Activated CD8-positive, alpha-beta memory T cell treated with anti-CD3 and anti-CD28 coated beads, Interleukin-2, amount 50 U/mL, for 1 hour (primary cell): ENCODE measurements around the gene ATRN.
"Not testable (repeated sequence)": the region's sequence is repeated elsewhere in the genome, so short reads cannot be mapped to it uniquely, and the experiment has no call there.

Experiments
- DNase-seq: peaks from one replicate; pipeline ENCODE4 v3.0.0-alpha.2; 2020; ENCODE audit errors: extremely low read depth

ATRN gene

GRCh38 chr20:3563548-3564177 lies 92.8 kb downstream of the ATRN start:
- no peak for DNase-seq

- no peak for DNase-seq
Measured at GRCh38 chr20:3565851-3566250, 95.0 kb downstream of the ATRN start.

- no peak for DNase-seq
Measured at GRCh38 chr20:3572151-3572550, 101.3 kb downstream of the ATRN start.

GRCh38 chr20:3576363-3576762 lies 105.5 kb downstream of the ATRN start:
- DNase-seq, result no peak

GRCh38 chr20:3577366-3577765 lies 106.5 kb downstream of the ATRN start:
- no peak for DNase-seq

GRCh38 chr20:3580412-3580811 lies 109.6 kb downstream of the ATRN start:
- DNase-seq, result no peak

- no peak for DNase-seq
Measured at GRCh38 chr20:3583765-3584164, 112.9 kb downstream of the ATRN start.

GRCh38 chr20:3586093-3586492 lies 115.3 kb downstream of the ATRN start:
- no peak for DNase-seq

- DNase-seq, result no peak
Measured at GRCh38 chr20:3590164-3590563, 119.3 kb downstream of the ATRN start.

- no peak for DNase-seq
Measured at GRCh38 chr20:3592931-3593330, 122.1 kb downstream of the ATRN start.

GRCh38 chr20:3595541-3595940 lies 124.7 kb downstream of the ATRN start:
- no peak for DNase-seq

GRCh38 chr20:3603108-3603507 lies 132.3 kb downstream of the ATRN start:
- DNase-seq, result no peak

- not testable (repeated sequence) for DNase-seq
Measured at GRCh38 chr20:3605386-3605886, 134.6 kb downstream of the ATRN start.

- no peak for DNase-seq
Measured at GRCh38 chr20:3606021-3606420, 135.2 kb downstream of the ATRN start.

GRCh38 chr20:3611901-3612300 lies 141.1 kb downstream of the ATRN start:
- DNase-seq, result no peak

- no peak for DNase-seq
Measured at GRCh38 chr20:3612795-3613572, 142.2 kb downstream of the ATRN start.

GRCh38 chr20:3613821-3614440 lies 143.1 kb downstream of the ATRN start:
- no peak for DNase-seq

- no peak for DNase-seq
Measured at GRCh38 chr20:3614466-3614865, 143.6 kb downstream of the ATRN start.

- DNase-seq, result not testable (repeated sequence)
Measured at GRCh38 chr20:3615171-3615840, 144.5 kb downstream of the ATRN start.

- DNase-seq, result no peak
Measured at GRCh38 chr20:3616250-3616649, 145.4 kb downstream of the ATRN start.

GRCh38 chr20:3621111-3621510 lies 150.3 kb downstream of the ATRN start:
- DNase-seq, result no peak

- no peak for DNase-seq
Measured at GRCh38 chr20:3622406-3622805, 151.6 kb downstream of the ATRN start.
